Gastrocnemius medialis (tissue), 4 donors: ENCODE data around the gene SLC35D2.

ENCODE experiments used
- POLR2A ChIP-seq, 2 donors: fragments of 450-650 bp; IDR thresholded peaks; one replicate each; pipeline ENCODE4 v1.6.1; 2017; ENCODE audit warnings: antibody characterized with exemption in 2 of 2, mild to moderate bottlenecking in 2 of 2, moderate library complexity in 2 of 2
- TF ChIP-seq, protein P1 (sequence below), 5 experiments: fragments of 450-650 bp in 3 of 5; fragments of 200-600 bp in 2 of 5; sonication (generic) in 2 of 5; IDR thresholded peaks in 4 of 5; conservative IDR thresholded peaks in 1 of 5; 1 replicate in 4 of 5; 2 replicates in 1 of 5; pipeline ENCODE4 v1.5.1; 2016 to 2019; ENCODE audit warnings: antibody characterized with exemption in 5 of 5, mild to moderate bottlenecking in 3 of 5, moderate library complexity in 3 of 5

DNA sequence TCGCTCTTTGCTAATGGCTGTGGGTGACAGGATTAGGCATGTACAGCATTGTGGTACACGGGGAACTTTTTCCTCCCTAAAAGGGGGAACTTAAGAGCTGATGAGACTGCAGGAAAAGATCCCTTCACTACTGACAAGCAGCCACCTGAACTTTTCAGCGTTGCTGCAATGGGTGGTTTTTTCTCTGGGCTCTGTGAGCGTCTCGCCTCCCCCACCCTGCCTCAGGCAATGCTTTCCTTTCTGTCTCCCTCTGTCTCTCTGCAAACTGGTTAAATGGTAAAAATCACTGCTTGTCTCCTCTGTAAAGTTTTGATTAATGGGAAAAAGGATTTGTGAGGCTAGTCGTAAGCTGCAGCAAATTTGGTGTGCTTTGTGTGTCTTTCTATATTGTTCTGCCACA, 101.9 kb downstream of the SLC35D2 start:
- TF ChIP-seq, protein P1, sequence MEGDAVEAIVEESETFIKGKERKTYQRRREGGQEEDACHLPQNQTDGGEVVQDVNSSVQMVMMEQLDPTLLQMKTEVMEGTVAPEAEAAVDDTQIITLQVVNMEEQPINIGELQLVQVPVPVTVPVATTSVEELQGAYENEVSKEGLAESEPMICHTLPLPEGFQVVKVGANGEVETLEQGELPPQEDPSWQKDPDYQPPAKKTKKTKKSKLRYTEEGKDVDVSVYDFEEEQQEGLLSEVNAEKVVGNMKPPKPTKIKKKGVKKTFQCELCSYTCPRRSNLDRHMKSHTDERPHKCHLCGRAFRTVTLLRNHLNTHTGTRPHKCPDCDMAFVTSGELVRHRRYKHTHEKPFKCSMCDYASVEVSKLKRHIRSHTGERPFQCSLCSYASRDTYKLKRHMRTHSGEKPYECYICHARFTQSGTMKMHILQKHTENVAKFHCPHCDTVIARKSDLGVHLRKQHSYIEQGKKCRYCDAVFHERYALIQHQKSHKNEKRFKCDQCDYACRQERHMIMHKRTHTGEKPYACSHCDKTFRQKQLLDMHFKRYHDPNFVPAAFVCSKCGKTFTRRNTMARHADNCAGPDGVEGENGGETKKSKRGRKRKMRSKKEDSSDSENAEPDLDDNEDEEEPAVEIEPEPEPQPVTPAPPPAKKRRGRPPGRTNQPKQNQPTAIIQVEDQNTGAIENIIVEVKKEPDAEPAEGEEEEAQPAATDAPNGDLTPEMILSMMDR (IDR thresholded peaks at IDR 0.05 in 4 of 5, conservative IDR thresholded peaks at IDR 0.05 in 1 of 5) = no peak
- no peak for TF ChIP-seq POLR2A (IDR thresholded peaks at IDR 0.05)
